Spleen (tissue), 11 donors: ENCODE results near the gene SLFN12. TPM values are rescaled to one million over a fixed set of nuclear protein-coding genes. Genes with fewer than 3 reads are reported as not detected.
"Not testable (repeated sequence)": the region's sequence is repeated elsewhere in the genome, so short reads cannot be mapped to it uniquely, and the experiment has no call there.

Source experiments
- DNase-seq: peaks from one replicate; pipeline ENCODE4 v3.0.0-alpha.2; 2020
- H3K27ac ChIP-seq, 8 donors: fragments of 200-600 bp; sonication (generic) in 7 of 8; 1 replicate in 4 of 8; 2 replicates in 4 of 8; pipeline versions ENCODE4 v1.5.0 to v1.8.0; 2016 to 2021; ENCODE audit warnings: inconsistent platforms in 4 of 8, mild to moderate bottlenecking in 4 of 8, moderate library complexity in 1 of 8
- H3K27me3 ChIP-seq, 7 donors: fragments of 200-600 bp; sonication (generic) in 6 of 7; replicated peaks in 1 of 7; 1 replicate in 4 of 7; 2 replicates in 3 of 7; pipeline versions ENCODE4 v1.5.0 to v1.8.0; 2016 to 2021; ENCODE audit warnings: inconsistent platforms in 3 of 7, mild to moderate bottlenecking in 1 of 7
- H3K36me3 ChIP-seq, 6 donors: fragments of 200-600 bp; sonication (generic) in 5 of 6; 1 replicate in 4 of 6; 2 replicates in 2 of 6; pipeline versions ENCODE4 v1.5.0 to v1.8.0; 2016 to 2021; ENCODE audit warnings: inconsistent platforms in 2 of 6
- H3K4me1 ChIP-seq, 6 donors: fragments of 200-600 bp; sonication (generic) in 5 of 6; 1 replicate in 3 of 6; 2 replicates in 3 of 6; pipeline versions ENCODE4 v1.5.0 to v1.8.0; 2016 to 2021; ENCODE audit warnings: inconsistent platforms in 3 of 6
- H3K4me3 ChIP-seq, 8 donors: fragments of 200-600 bp; sonication (generic) in 7 of 8; 1 replicate in 4 of 8; 2 replicates in 4 of 8; pipeline versions ENCODE4 v1.5.0 to v1.8.0; 2016 to 2021; ENCODE audit warnings: inconsistent platforms in 4 of 8, mild to moderate bottlenecking in 4 of 8, moderate library complexity in 2 of 8
- H3K9me3 ChIP-seq, 8 donors: fragments of 200-600 bp; sonication (generic) in 7 of 8; 1 replicate in 4 of 8; 2 replicates in 4 of 8; pipeline versions ENCODE4 v1.5.0 to v1.8.0; 2016 to 2021; ENCODE audit warnings: inconsistent platforms in 4 of 8
- CTCF ChIP-seq, 11 experiments: fragments of 200-600 bp in 7 of 11; fragments of 450-650 bp in 4 of 11; sonication (generic) in 4 of 11; IDR thresholded peaks in 8 of 11; conservative IDR thresholded peaks in 3 of 11; 1 replicate in 7 of 11; 2 replicates in 4 of 11; pipeline versions ENCODE4 v1.4.0 to v1.8.0; 2016 to 2021; ENCODE audit warnings: antibody characterized with exemption in 11 of 11, inconsistent platforms in 4 of 11, mild to moderate bottlenecking in 1 of 11
- POLR2A ChIP-seq, 3 donors: fragments of 450-650 bp; IDR thresholded peaks; one replicate each; pipeline ENCODE4 v1.5.1; 2017; ENCODE audit warnings: antibody characterized with exemption in 3 of 3, mild to moderate bottlenecking in 1 of 3
- POLR2AphosphoS5 ChIP-seq, 3 donors: sonication (generic); formaldehyde crosslinking; IDR thresholded peaks; one replicate each; pipeline ENCODE4 v1.5.1; 2017; ENCODE audit warnings: antibody characterized with exemption in 3 of 3
- WGBS, 5 donors: extraction: QIAGEN DNeasy Blood & Tissue Kit in 3 of 5; methylation state at CpG; one replicate each; pipeline versions ENCODE4 v1.1.5 to v1.1.7; 2013 to 2018; 5-methylcytosine and 5-hydroxymethylcytosine counted together
- intact Hi-C: fragments of 100-400 bp; cut with DNase I; formaldehyde crosslinking; loops from one replicate; pipeline ENCODE4 v1.15.0; 2023; ENCODE audit warnings: low total_unique reads
- polyA plus RNA-seq, 3 donors: library from polyadenylated mRNA; stranded (reverse); fragments of 200-250 nt; gene quantifications; one replicate each; pipeline ENCODE4 v1.2.1, GENCODE V29; 2013
- total RNA-seq, 7 donors: library from RNA; depleted of rRNA in 3 of 7; stranded (reverse); fragments of >200 nt in 3 of 7; fragmentation: NEBNext Ultra II Directional in 4 of 7; extraction: Animal tissue kit (Norgen Biotek cat#: 25700) in 4 of 7; gene quantifications; one replicate each; pipeline versions ENCODE4 v1.1.0 to v1.2.1, GENCODE V29; 2016 to 2021
- donor health status: healthy with polysubstance abuse.
- donor health status: DM: no; HTN: no; CAD: no; lungs with moderate emphysema.
- donor health status: DM: no; HTN: no; CAD: no.
- donor health status: Bipolar disorder and iron deficiency.
- donor health status: healthy.
- donor health status: DM: no; HTN: no; CAD: no.
- donor health status: DM: yes; HTN: yes; CAD: no.

SLFN12 gene
- total and polyA plus RNA-seq, 10 donors, result 1.6 to 26.8 (median 21.3) TPM

GRCh38 chr17:35428229-35428628 lies 4.1 kb downstream of the SLFN12 start:
- intact Hi-C loops, result no loop called here
- no peak for DNase-seq
- peaks cover 0 to 12% (median 0%) of the 10 kb centered on the region in 6 donors for H3K36me3 ChIP-seq
- H3K27me3 ChIP-seq, result no peaks in the 10 kb centered on the region
- no peak overlapping the region for H3K27ac ChIP-seq
- WGBS, 5 donors, result 46 to 68% (median 58%) methylated on average over 2 of the region's 2 CpGs
- no peak overlapping the region for H3K4me3 ChIP-seq
- TF ChIP-seq POLR2A (IDR thresholded peaks at IDR 0.05), result no peak
- no peak for TF ChIP-seq CTCF (IDR thresholded peaks at IDR 0.05 in 8 of 11, conservative IDR thresholded peaks at IDR 0.05 in 3 of 11)
- TF ChIP-seq POLR2AphosphoS5 (IDR thresholded peaks at IDR 0.05), result no peak
- H3K9me3 ChIP-seq, result no peaks in the 10 kb centered on the region
- peaks cover 14 to 55% (median 29%) of the 10 kb centered on the region in 6 donors for H3K4me1 ChIP-seq

GRCh38 chr17:35423761-35424160 lies 8.5 kb downstream of the SLFN12 start:
- whole genome bisulfite sequencing, 5 donors, result 94 to 99% (median 96%) methylated on average over 4 of the region's 4 CpGs
- H3K27me3 ChIP-seq, result no peaks in the 10 kb centered on the region

GRCh38 chr17:35421069-35421468 lies 11.2 kb downstream of the SLFN12 start:
- peaks cover 0 to 54% (median 26%) of the 10 kb centered on the region in 6 donors for H3K36me3 ChIP-seq
- H3K9me3 ChIP-seq, H3K27ac ChIP-seq, H3K4me3 ChIP-seq, DNase-seq, H3K27me3 ChIP-seq, intact Hi-C loops, H3K4me1 ChIP-seq: not testable (repeated sequence)
- 96 to 97% (median 96%) methylated on average over 9 of the region's 9 CpGs for whole genome bisulfite sequencing, 5 donors

More at GRCh38 chr17:35423761-35424160, 8.5 kb downstream of the SLFN12 start:
- intact Hi-C loops, result no loop called here
- Histone ChIP-seq H3K4me3 (no peak overlapping the region), H3K27ac (no peak overlapping the region), H3K4me1 (peaks cover 0 to 13% (median 10%) of the 10 kb centered on the region in 6 donors), H3K9me3 (no peaks in the 10 kb centered on the region), H3K36me3 (peaks cover 0 to 43% (median 18%) of the 10 kb centered on the region in 6 donors)
- DNase-seq, result no peak
- TF ChIP-seq POLR2A (IDR thresholded peaks at IDR 0.05) (no peak), POLR2AphosphoS5 (IDR thresholded peaks at IDR 0.05) (no peak), CTCF (IDR thresholded peaks at IDR 0.05 in 8 of 11, conservative IDR thresholded peaks at IDR 0.05 in 3 of 11) (no peak)

- no peak overlapping the region for H3K4me3 ChIP-seq
- intact Hi-C loops, result no loop called here
- H3K36me3 ChIP-seq, result peaks cover 0 to 82% (median 31%) of the 10 kb centered on the region in 6 donors
- H3K27ac ChIP-seq, result no peak overlapping the region
- H3K27me3 ChIP-seq, result no peaks in the 10 kb centered on the region
- DNase-seq, result no peak
- H3K9me3 ChIP-seq, result peaks cover 0 to 18% (median 12%) of the 10 kb centered on the region in 8 donors
- TF ChIP-seq POLR2A (IDR thresholded peaks at IDR 0.05), result no peak
- no peak for TF ChIP-seq CTCF (IDR thresholded peaks at IDR 0.05 in 8 of 11, conservative IDR thresholded peaks at IDR 0.05 in 3 of 11)
- no peak for TF ChIP-seq POLR2AphosphoS5 (IDR thresholded peaks at IDR 0.05)
- no peaks in the 10 kb centered on the region for H3K4me1 ChIP-seq
- WGBS, 5 donors, result 85 to 95% (median 89%) methylated on average over 2 of the region's 2 CpGs
Observed at GRCh38 chr17:35416659-35417058, 15.6 kb downstream of the SLFN12 start.

GRCh38 chr17:35414707-35415106 lies 17.6 kb downstream of the SLFN12 start:
- Histone ChIP-seq H3K36me3 (peaks cover 4 to 82% (median 43%) of the 10 kb centered on the region in 6 donors), H3K9me3 (peaks cover 0 to 18% (median 12%) of the 10 kb centered on the region in 8 donors)
- H3K27me3 ChIP-seq, H3K4me1 ChIP-seq, DNase-seq, intact Hi-C loops, H3K27ac ChIP-seq, H3K4me3 ChIP-seq: not testable (repeated sequence)
- 94 to 99% (median 95%) methylated on average over 2 of the region's 2 CpGs for WGBS, 5 donors
